Colonic mucosa (tissue), 4 donors: ENCODE results near the gene ABCC3. TPM values are rescaled to one million over a fixed set of nuclear protein-coding genes. Genes with fewer than 3 reads are reported as not detected.

Experiments used
- DNase-seq: peaks from one replicate; pipeline ENCODE4 v3.0.0-alpha.2; 2020
- H3K27ac ChIP-seq: fragments of 200-600 bp; one replicate; pipeline ENCODE4 v1.8.0; 2021
- H3K27me3 ChIP-seq: fragments of 200-600 bp; one replicate; pipeline ENCODE4 v1.8.0; 2021
- H3K36me3 ChIP-seq: fragments of 200-600 bp; one replicate; pipeline ENCODE4 v1.8.0; 2021
- H3K4me1 ChIP-seq: fragments of 200-600 bp; one replicate; pipeline ENCODE4 v1.8.0; 2021; ENCODE audit warnings: mild to moderate bottlenecking
- H3K4me3 ChIP-seq: fragments of 200-600 bp; one replicate; pipeline ENCODE4 v1.8.0; 2021
- H3K9ac ChIP-seq, 2 donors: one replicate each; pipeline ENCODE4 v1.7.0; 2013; ENCODE audit warnings: control low read depth in 2 of 2, low read depth in 2 of 2, low read length in 2 of 2
- H3K9me3 ChIP-seq: fragments of 200-600 bp; one replicate; pipeline ENCODE4 v1.8.0; 2021
- intact Hi-C: fragments of 100-400 bp; cut with DNase I; formaldehyde crosslinking; loops from one replicate; pipeline ENCODE4 v1.14.1; 2022
- total RNA-seq, 2 donors: library from RNA; stranded (reverse); fragmentation: NEBNext Ultra II Directional in 1 of 2; extraction: Animal tissue kit (Norgen Biotek cat#: 25700) in 1 of 2; gene quantifications; one replicate each; pipeline ENCODE4 v1.2.1, GENCODE V29; 2021
- TF ChIP-seq, protein P1 (sequence below): fragments of 200-600 bp; IDR thresholded peaks from one replicate; pipeline ENCODE4 v1.8.0; 2022; ENCODE audit warnings: antibody characterized with exemption, mild to moderate bottlenecking
- donor health status: healthy.
- donor health status: DM: no; HTN: no; CAD: no.
- donor health status: DM: no; HTN: no; CAD: no.

The ABCC3 gene
- total RNA-seq, 2 donors from 2014 or later = 187 to 226 TPM

GRCh38 chr17:50725769-50726655 is 91.3 kb downstream of the ABCC3 start:
- Histone ChIP-seq H3K36me3 (no peaks in the 10 kb centered on the region), H3K27ac (no peak overlapping the region), H3K9me3 (no peaks in the 10 kb centered on the region), H3K27me3 (no peaks in the 10 kb centered on the region), H3K4me1 (peaks cover 24% of the 10 kb centered on the region), H3K4me3 (no peak overlapping the region), H3K9ac (no peak overlapping the region)
- TF ChIP-seq, protein P1, sequence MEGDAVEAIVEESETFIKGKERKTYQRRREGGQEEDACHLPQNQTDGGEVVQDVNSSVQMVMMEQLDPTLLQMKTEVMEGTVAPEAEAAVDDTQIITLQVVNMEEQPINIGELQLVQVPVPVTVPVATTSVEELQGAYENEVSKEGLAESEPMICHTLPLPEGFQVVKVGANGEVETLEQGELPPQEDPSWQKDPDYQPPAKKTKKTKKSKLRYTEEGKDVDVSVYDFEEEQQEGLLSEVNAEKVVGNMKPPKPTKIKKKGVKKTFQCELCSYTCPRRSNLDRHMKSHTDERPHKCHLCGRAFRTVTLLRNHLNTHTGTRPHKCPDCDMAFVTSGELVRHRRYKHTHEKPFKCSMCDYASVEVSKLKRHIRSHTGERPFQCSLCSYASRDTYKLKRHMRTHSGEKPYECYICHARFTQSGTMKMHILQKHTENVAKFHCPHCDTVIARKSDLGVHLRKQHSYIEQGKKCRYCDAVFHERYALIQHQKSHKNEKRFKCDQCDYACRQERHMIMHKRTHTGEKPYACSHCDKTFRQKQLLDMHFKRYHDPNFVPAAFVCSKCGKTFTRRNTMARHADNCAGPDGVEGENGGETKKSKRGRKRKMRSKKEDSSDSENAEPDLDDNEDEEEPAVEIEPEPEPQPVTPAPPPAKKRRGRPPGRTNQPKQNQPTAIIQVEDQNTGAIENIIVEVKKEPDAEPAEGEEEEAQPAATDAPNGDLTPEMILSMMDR = no peak
- no peak for DNase-seq
- intact Hi-C loops = no loop called here

DNA sequence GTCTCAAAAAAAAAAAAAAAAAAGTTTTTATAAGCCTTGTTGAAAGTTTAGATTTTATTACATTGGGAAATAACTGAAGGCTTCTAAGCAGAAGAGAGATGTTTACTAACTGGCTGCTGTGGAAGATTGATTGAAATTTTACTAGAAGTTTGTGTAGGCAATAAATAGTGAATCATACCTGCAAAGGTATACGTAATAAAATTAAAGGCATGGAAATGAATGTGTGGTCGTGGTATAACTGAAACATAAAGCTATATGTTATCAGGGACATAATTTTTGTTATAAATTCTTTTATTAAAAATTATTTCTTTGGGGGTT is 93.4 kb downstream of the ABCC3 start:
- DNase-seq = no peak
- intact Hi-C loops = no loop called here
- H3K27ac ChIP-seq = no peak overlapping the region
- no peaks in the 10 kb centered on the region for H3K9me3 ChIP-seq
- TF ChIP-seq, protein P1 = no peak
- H3K4me3 ChIP-seq = no peak overlapping the region
- no peaks in the 10 kb centered on the region for H3K27me3 ChIP-seq
- peaks cover 10% of the 10 kb centered on the region for H3K4me1 ChIP-seq
- H3K36me3 ChIP-seq = no peaks in the 10 kb centered on the region
- H3K9ac ChIP-seq = no peak overlapping the region

DNA sequence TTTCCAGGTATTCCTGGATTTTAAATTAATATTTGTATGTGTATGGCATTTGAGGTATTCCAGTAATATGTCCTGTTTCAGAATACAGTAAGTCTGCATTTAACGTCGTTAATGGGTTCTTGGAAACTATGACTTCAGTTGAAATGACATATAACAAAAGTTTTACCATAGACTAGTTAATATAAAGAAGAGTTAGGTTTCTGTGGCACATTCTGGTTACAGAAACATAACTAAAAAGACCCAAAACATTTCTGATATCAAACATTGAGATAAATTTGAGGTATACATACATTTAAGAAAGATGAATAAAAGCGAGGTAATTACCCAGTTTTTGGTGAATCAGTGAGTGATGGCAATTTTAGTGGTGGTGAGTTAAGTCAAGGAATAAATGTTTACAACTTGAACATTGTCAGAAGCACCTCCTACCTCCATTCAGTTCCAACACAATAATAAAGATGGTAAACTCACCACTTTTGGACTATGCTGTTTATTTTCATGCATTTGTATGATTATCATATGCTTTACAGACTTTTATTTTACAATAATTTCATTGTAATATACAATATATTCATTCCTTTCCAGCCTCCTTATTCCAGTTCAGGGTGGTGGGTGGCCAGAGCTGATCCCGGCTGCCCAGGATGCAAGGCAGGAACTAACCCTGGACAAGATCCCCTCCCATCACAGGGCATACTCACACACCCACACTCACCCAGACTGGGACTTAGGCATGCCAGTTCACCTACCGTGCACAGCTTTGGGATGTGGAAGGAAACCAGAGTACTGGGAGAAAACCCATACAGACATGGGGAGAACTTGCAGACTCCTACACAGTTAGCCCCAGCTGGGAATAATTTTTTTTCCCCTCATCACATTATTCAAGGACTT is 94.4 kb downstream of the ABCC3 start:
- no peak overlapping the region for H3K4me3 ChIP-seq
- no peaks in the 10 kb centered on the region for H3K9me3 ChIP-seq
- H3K27me3 ChIP-seq = no peaks in the 10 kb centered on the region
- H3K36me3 ChIP-seq = no peaks in the 10 kb centered on the region
- peaks cover 8% of the 10 kb centered on the region for H3K4me1 ChIP-seq
- peak overlapping the region in 1 of 2 donors; percentile 1 for H3K9ac ChIP-seq
- H3K27ac ChIP-seq = no peak overlapping the region
- DNase-seq = no peak
- intact Hi-C loops = no loop called here
- TF ChIP-seq, protein P1 = no peak

- Histone ChIP-seq H3K4me3 (no peak overlapping the region), H3K27me3 (no peaks in the 10 kb centered on the region), H3K36me3 (no peaks in the 10 kb centered on the region), H3K9ac (no peak overlapping the region), H3K4me1 (no peaks in the 10 kb centered on the region), H3K9me3 (no peaks in the 10 kb centered on the region), H3K27ac (peak overlapping the region; percentile 3)
- TF ChIP-seq, protein P1 = no peak
- DNase-seq = no peak
- intact Hi-C loops = no loop called here
These were observed 97.1 kb downstream of the ABCC3 start for GRCh38 chr17:50731575-50732460.

DNA sequence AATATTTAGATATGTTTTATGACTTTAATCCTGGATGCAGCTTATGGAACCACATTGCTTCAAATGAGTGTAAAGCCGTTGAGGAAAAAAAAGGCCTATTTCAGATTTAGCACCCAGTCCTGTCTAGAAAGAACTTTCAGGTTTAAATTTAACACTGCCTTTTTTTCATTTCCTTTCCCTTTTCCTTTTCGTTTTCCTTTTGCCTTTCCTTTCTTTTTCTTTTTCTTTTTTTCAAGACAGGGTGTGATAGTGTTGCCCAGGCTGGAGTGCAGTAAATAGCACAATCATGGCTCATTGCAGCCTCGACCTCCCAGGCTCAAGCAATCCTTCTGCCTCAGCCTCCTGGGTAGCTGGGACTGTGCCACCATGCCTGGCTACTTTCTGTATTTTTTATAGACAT is 100.6 kb downstream of the ABCC3 start:
- Histone ChIP-seq H3K27me3 (no peaks in the 10 kb centered on the region), H3K36me3 (no peaks in the 10 kb centered on the region)

More for the DNA sequence above, 100.6 kb downstream of the ABCC3 start:
- TF ChIP-seq, protein P1 = no peak
- Histone ChIP-seq H3K27ac (no peak overlapping the region), H3K9ac (no peak overlapping the region), H3K4me3 (no peak overlapping the region), H3K9me3 (no peaks in the 10 kb centered on the region), H3K4me1 (no peaks in the 10 kb centered on the region)
- no peak for DNase-seq
- intact Hi-C loops = no loop called here
